ENCODE results near the gene RPGR. TPM values are rescaled to one million over a fixed set of nuclear protein-coding genes. Genes with fewer than 3 reads are reported as not detected.

RPGR gene
- total RNA-seq, 1 experiment from 2014 or later = 8.5 TPM

- Mint-ChIP-seq H3K4me3 (ENCODE audit: unreplicated experiment) (no peak overlapping the region), H3K4me1 (ENCODE audit: low read depth, unreplicated experiment) (peaks cover 15% of the 10 kb centered on the region), H3K36me3 (ENCODE audit: insufficient read depth, unreplicated experiment) (peaks cover 6% of the 10 kb centered on the region), H3K27me3 (ENCODE audit: insufficient read depth, unreplicated experiment) (no peaks in the 10 kb centered on the region), H3K27ac (ENCODE audit: unreplicated experiment) (no peak overlapping the region), H3K9me3 (ENCODE audit: unreplicated experiment) (no peaks in the 10 kb centered on the region)
- Histone ChIP-seq H3K4me1 (peaks cover 26% of the 10 kb centered on the region), H3K9me3 (no peaks in the 10 kb centered on the region), H3K27me3 (replicated peaks; ENCODE audit: control insufficient read depth, insufficient read depth, low read length) (no peaks in the 10 kb centered on the region), H3K36me3 (ENCODE audit: control insufficient read depth, insufficient read depth, low read length) (no peaks in the 10 kb centered on the region), H3K4me3 (ENCODE audit: low read depth, low read length) (no peak overlapping the region)
- intact Hi-C loops (cut with micrococcal nuclease; ENCODE audit: unreplicated experiment) = loop anchor here (10.0 kb wide), 1 partner anchor 81 kb away; no protein-coding TSS in a partner anchor
- TF ChIP-seq CTCF (IDR thresholded peaks at IDR 0.05; ENCODE audit: insufficient read depth in 1 of 2, low read depth in 1 of 2, low read length in 1 of 2, severe bottlenecking in 1 of 2, unreplicated experiment in 1 of 2) = no peak
- POLR2A ChIA-PET = no interaction called here
- CTCF ChIA-PET = no interaction called here
- no TSS peak for BruUV-seq (replicated peaks)
- no peak for DNase-seq
These were observed 51.2 kb downstream of the RPGR start for GRCh38 chrX:38276089-38276488.

- ChIA-PET POLR2A (no interaction called here), CTCF (no interaction called here)
- Mint-ChIP-seq H3K4me1 (ENCODE audit: low read depth, unreplicated experiment) (peaks cover 15% of the 10 kb centered on the region), H3K27me3 (ENCODE audit: insufficient read depth, unreplicated experiment) (no peaks in the 10 kb centered on the region), H3K36me3 (ENCODE audit: insufficient read depth, unreplicated experiment) (peaks cover 6% of the 10 kb centered on the region), H3K9me3 (ENCODE audit: unreplicated experiment) (no peaks in the 10 kb centered on the region), H3K4me3 (ENCODE audit: unreplicated experiment) (no peak overlapping the region), H3K27ac (ENCODE audit: unreplicated experiment) (no peak overlapping the region)
- DNase-seq = no peak
- H3K4me3 ChIP-seq (ENCODE audit: low read depth, low read length) = no peak overlapping the region
- H3K9me3 ChIP-seq = no peaks in the 10 kb centered on the region
- H3K27me3 ChIP-seq (replicated peaks; ENCODE audit: control insufficient read depth, insufficient read depth, low read length) = no peaks in the 10 kb centered on the region
- peaks cover 26% of the 10 kb centered on the region for H3K4me1 ChIP-seq
- intact Hi-C loops (cut with micrococcal nuclease; ENCODE audit: unreplicated experiment) = loop anchor here (10.0 kb wide), 1 partner anchor 81 kb away; no protein-coding TSS in a partner anchor
- H3K36me3 ChIP-seq (ENCODE audit: control insufficient read depth, insufficient read depth, low read length) = no peaks in the 10 kb centered on the region
- no peak for TF ChIP-seq CTCF (IDR thresholded peaks at IDR 0.05; ENCODE audit: insufficient read depth in 1 of 2, low read depth in 1 of 2, low read length in 1 of 2, severe bottlenecking in 1 of 2, unreplicated experiment in 1 of 2)
- no TSS peak for BruUV-seq (replicated peaks)
These were observed 51.7 kb downstream of the RPGR start for GRCh38 chrX:38275615-38276014.

GRCh38 chrX:38273453-38273852 lies 53.9 kb downstream of the RPGR start:
- BruUV-seq (replicated peaks) = no TSS peak
- intact Hi-C loops (cut with micrococcal nuclease; ENCODE audit: unreplicated experiment) = loop anchor here (10.0 kb wide), 1 partner anchor 79 kb away; no protein-coding TSS in a partner anchor
- no peak for TF ChIP-seq CTCF (IDR thresholded peaks at IDR 0.05; ENCODE audit: insufficient read depth in 1 of 2, low read depth in 1 of 2, low read length in 1 of 2, severe bottlenecking in 1 of 2, unreplicated experiment in 1 of 2)
- Mint-ChIP-seq H3K9me3 (ENCODE audit: unreplicated experiment) (no peaks in the 10 kb centered on the region), H3K27ac (ENCODE audit: unreplicated experiment) (no peak overlapping the region), H3K4me1 (ENCODE audit: low read depth, unreplicated experiment) (peaks cover 15% of the 10 kb centered on the region), H3K27me3 (ENCODE audit: insufficient read depth, unreplicated experiment) (no peaks in the 10 kb centered on the region), H3K36me3 (ENCODE audit: insufficient read depth, unreplicated experiment) (peaks cover 6% of the 10 kb centered on the region), H3K4me3 (ENCODE audit: unreplicated experiment) (no peak overlapping the region)
- Histone ChIP-seq H3K4me1 (peaks cover 19% of the 10 kb centered on the region), H3K27me3 (replicated peaks; ENCODE audit: control insufficient read depth, insufficient read depth, low read length) (no peaks in the 10 kb centered on the region), H3K36me3 (ENCODE audit: control insufficient read depth, insufficient read depth, low read length) (no peaks in the 10 kb centered on the region), H3K9me3 (no peaks in the 10 kb centered on the region), H3K4me3 (ENCODE audit: low read depth, low read length) (no peak overlapping the region)
- CTCF ChIA-PET = no interaction called here
- POLR2A ChIA-PET = no interaction called here
- DNase-seq = no peak

Data from Caco-2 (cell line).